HL-60 (cell line): ENCODE measurements around the gene CCDC187.

Experiments used
- CTCF ChIP-seq: IDR thresholded peaks from one replicate; pipeline ENCODE4 v1.5.1; 2011; ENCODE audit warnings: low read length, control low read depth, inconsistent platforms; ENCODE audit not compliant: insufficient read depth
- GABPA ChIP-seq: IDR thresholded peaks from 2 replicates; pipeline ENCODE4 v1.6.1; 2012; ENCODE audit warnings: low read depth
- POLR2AphosphoS5 ChIP-seq: IDR thresholded peaks from 2 replicates; pipeline ENCODE4 v1.6.1; 2012; ENCODE audit warnings: low read depth
- REST ChIP-seq: IDR thresholded peaks from 2 replicates; pipeline ENCODE4 v1.6.1; 2012; ENCODE audit warnings: low read depth; ENCODE audit not compliant: insufficient replicate concordance

DNA sequence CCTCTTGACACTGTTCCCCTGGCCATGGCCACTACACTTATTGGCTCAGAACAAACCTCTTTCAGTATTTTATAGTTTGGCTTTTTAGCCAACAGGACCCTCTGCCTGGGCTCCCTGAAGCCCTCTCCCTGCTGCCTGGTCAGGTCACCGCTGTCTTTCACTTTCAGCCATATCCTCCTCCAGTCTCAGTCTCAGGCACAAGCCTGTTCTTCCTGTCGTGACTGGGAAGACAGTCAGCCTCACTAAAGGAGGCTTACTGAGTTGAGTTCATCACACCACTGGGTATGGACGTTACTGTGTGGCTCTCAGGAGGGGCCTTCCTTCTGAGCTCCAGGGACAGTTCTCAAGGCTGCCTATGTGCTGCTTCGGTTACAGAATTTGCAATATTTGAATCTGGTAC lies 60.3 kb downstream of the CCDC187 start:
- TF ChIP-seq CTCF (no peak), POLR2AphosphoS5 (no peak), REST (no peak), GABPA (no peak)
